BLaER1 treated with 17β-estradiol and CSF1 and Interleukin-3, amounts not matched to agents 10 nM and 100 nM (cell line): ENCODE data around the gene TRIM29.

Source experiments
- H3K27ac ChIP-seq, 11 experiments: shearing (Covaris generic); formaldehyde crosslinking; 2 replicates each; pipeline ENCODE4 v1.8.1; 2022
- H3K27me3 ChIP-seq, 11 experiments: shearing (Covaris generic); formaldehyde crosslinking; 2 replicates each; pipeline ENCODE4 v1.8.1; 2022
- H3K36me3 ChIP-seq, 11 experiments: shearing (Covaris generic); formaldehyde crosslinking; 2 replicates each; pipeline ENCODE4 v1.8.1; 2022
- H3K4me1 ChIP-seq, 10 experiments: shearing (Covaris generic); formaldehyde crosslinking; 2 replicates each; pipeline ENCODE4 v1.8.1; 2022
- H3K4me2 ChIP-seq, 11 experiments: shearing (Covaris generic); formaldehyde crosslinking; 2 replicates each; pipeline ENCODE4 v1.8.1; 2022
- H3K4me3 ChIP-seq, 10 experiments: shearing (Covaris generic); formaldehyde crosslinking; 2 replicates each; pipeline ENCODE4 v1.8.1; 2022
- H3K9ac ChIP-seq, 11 experiments: shearing (Covaris generic); formaldehyde crosslinking; 2 replicates each; pipeline ENCODE4 v1.8.1; 2022
- H3K9me3 ChIP-seq, 11 experiments: shearing (Covaris generic); formaldehyde crosslinking; replicated peaks in 1 of 11; 2 replicates each; pipeline ENCODE4 v1.8.1; 2022
- H4K20me1 ChIP-seq, 11 experiments: shearing (Covaris generic); formaldehyde crosslinking; 2 replicates each; pipeline ENCODE4 v1.8.1; 2022
- Cebpa-rat ChIP-seq, 11 experiments: shearing (Covaris generic); IDR thresholded peaks; 2 replicates each; pipeline ENCODE4 v1.8.1; 2022

The TRIM29 gene

DNA sequence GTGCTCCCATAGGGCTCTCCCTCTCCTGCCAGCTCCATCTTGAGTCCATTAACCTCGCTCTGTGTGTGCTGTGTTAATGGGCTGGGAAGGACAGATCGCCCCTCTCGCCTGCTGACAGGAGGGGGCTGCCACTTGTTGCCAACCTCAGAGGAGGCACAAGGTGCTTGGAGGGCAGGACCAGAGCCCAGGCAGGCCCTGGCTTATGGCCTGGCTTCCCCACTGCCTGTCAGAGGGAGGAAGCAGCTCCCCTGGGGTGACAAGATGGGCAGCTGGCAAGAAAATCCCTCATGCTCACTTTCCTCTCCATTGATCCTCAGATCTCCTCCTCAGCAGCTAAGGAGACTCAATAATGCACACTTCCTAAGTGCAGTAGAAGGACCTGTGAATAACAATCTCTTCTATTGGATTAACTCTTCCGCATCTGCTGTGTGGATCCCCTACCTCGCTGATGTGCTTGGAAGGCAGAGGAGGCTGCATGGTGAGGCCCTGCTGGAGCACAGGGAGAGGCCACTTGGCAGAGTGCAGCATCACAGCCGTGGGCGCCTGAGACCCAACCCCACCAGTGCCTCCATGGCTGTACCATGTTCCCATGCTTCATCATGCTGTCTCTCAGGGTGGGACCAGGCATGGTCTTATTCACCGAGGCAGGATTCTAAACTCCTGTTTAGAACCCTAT, 70.3 kb downstream of the TRIM29 start:
- Histone ChIP-seq H4K20me1 (no peaks in the 10 kb centered on the region), H3K9me3 (no peaks in the 10 kb centered on the region), H3K36me3 (no peaks in the 10 kb centered on the region), H3K27me3 (no peaks in the 10 kb centered on the region), H3K9ac (peak overlapping the region in 2 of 11 experiments; percentile 4 to 19; a peak in 1 of 22 replicates), H3K27ac (no peak overlapping the region), H3K4me3 (no peak overlapping the region), H3K4me2 (peak overlapping the region; percentile 41 to 72 (median 56); a peak in 20 of 22 replicates), H3K4me1 (peaks cover 6 to 44% (median 36%) of the 10 kb centered on the region in 10 experiments)
- TF ChIP-seq Cebpa-rat (IDR thresholded peaks at IDR 0.05) = no peak

DNA sequence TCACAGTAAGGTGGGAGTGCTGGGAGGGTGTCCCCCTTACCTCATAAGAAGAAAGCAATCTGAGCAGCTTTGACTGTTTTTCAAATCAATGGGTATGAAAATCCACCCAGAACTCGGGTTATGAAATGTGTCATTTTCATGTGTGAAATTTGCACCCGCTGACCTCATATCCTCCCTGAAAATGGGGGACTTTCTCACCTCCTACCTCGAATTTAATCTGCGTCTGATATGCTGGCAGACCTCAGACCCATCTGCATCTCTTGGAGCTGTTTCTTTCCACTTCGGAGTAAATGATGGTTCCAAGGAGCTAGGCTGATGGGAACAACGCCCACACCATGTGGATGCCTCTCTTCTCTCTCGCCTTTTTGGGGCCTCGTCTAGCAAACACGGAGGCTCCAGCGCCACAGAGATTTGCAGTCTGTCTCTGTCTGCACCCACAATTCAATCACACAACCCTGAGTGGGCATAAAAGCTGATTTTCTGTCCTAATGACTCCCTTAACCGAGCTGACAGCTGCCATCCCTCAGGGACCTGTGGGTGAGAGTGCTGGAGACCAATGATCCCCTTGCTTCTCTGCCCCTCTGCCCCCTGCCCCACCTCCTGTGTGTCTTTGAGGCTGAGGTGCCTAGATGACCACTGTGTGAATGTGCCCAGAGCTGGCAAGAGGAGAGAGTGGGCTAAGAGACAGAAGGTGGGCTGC, 71.0 kb downstream of the TRIM29 start:
- Histone ChIP-seq H3K27ac (no peak overlapping the region), H3K4me1 (peaks cover 6 to 40% (median 34%) of the 10 kb centered on the region in 10 experiments), H3K4me3 (no peak overlapping the region), H3K4me2 (peak overlapping the region in 9 of 11 experiments; percentile 41 to 72 (median 56); a peak in 17 of 22 replicates), H3K9me3 (no peaks in the 10 kb centered on the region), H3K36me3 (no peaks in the 10 kb centered on the region), H3K9ac (peak overlapping the region in 2 of 11 experiments; percentile 4 to 19; a peak in 2 of 22 replicates), H3K27me3 (no peaks in the 10 kb centered on the region), H4K20me1 (no peaks in the 10 kb centered on the region)
- no peak for TF ChIP-seq Cebpa-rat (IDR thresholded peaks at IDR 0.05)

DNA sequence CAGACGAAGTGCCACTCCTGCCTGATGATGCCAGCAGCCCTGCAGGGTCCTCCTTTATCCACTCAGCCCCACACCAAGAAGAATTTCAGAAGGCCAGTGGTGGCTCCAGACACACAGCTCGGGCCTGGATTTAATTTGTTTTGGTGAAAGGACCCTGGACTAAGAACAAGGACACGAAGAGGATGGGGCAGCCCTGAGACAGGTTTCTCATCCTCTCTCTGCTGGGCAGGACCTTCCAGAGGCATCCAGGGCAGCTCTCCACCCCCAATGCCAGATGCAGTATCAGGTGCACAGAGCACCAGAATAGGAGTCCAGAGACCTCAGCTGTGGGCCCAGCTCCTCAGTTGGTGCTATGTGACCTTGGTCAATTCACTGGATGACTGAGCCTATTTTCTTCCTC, 72.0 kb downstream of the TRIM29 start:
- H4K20me1 ChIP-seq = no peaks in the 10 kb centered on the region
- no peak for TF ChIP-seq Cebpa-rat (IDR thresholded peaks at IDR 0.05)
- no peaks in the 10 kb centered on the region for H3K9me3 ChIP-seq
- no peak overlapping the region for H3K9ac ChIP-seq
- no peak overlapping the region for H3K27ac ChIP-seq
- H3K27me3 ChIP-seq = no peaks in the 10 kb centered on the region
- H3K4me3 ChIP-seq = no peak overlapping the region
- H3K4me2 ChIP-seq = peak overlapping the region in 6 of 11 experiments; percentile 27 to 72 (median 54); a peak in 11 of 22 replicates
- no peaks in the 10 kb centered on the region for H3K36me3 ChIP-seq
- peaks cover 6 to 32% (median 27%) of the 10 kb centered on the region in 10 experiments for H3K4me1 ChIP-seq

DNA sequence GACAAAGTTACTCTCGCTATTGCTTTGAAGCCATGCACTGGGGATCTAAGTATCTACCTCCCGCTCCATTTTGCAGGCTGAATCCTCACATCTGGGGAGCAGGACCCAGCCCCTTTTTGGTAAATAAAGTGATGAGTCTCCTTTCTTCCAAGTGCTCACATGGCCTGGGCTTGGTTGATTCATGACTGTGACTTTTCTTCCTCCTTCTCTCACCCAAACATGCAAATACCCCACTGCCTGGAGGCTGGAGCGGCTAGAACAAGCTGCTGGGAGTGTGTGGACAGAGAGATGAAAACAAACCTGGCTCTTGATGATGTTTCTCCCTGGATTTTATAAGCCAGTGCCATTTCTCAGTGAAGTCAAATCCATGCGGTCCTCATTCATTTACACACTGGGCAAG, 72.7 kb downstream of the TRIM29 start:
- Histone ChIP-seq H3K4me2 (no peak overlapping the region), H3K27ac (no peak overlapping the region), H3K9ac (no peak overlapping the region), H3K4me3 (no peak overlapping the region), H4K20me1 (no peaks in the 10 kb centered on the region), H3K27me3 (no peaks in the 10 kb centered on the region), H3K4me1 (peaks cover 6 to 32% (median 27%) of the 10 kb centered on the region in 10 experiments), H3K36me3 (no peaks in the 10 kb centered on the region), H3K9me3 (no peaks in the 10 kb centered on the region)
- no peak for TF ChIP-seq Cebpa-rat (IDR thresholded peaks at IDR 0.05)

DNA sequence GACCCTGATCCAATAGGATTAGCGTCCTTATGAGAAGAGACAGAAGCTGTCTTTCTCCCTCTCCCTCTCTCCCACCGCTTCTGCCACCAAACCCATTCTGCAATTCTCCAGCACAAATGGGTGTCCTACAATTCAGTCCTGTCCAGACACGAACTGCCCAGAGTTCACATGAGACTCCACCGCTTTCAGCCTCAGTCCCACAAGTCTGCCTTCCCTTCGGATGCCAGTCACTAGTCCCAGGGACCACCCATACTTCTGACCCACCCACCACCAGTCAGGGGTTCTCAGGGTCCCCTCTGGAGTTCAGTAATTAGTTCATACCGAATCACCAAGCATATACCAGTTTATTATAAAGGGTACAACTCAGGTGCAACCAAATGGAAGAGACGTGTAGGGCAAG, 73.6 kb downstream of the TRIM29 start:
- Histone ChIP-seq H3K4me3 (no peak overlapping the region), H3K27me3 (no peaks in the 10 kb centered on the region), H3K9ac (no peak overlapping the region), H4K20me1 (no peaks in the 10 kb centered on the region), H3K4me1 (peaks cover 6 to 32% (median 27%) of the 10 kb centered on the region in 10 experiments), H3K9me3 (no peaks in the 10 kb centered on the region), H3K4me2 (no peak overlapping the region), H3K27ac (no peak overlapping the region), H3K36me3 (no peaks in the 10 kb centered on the region)
- TF ChIP-seq Cebpa-rat (IDR thresholded peaks at IDR 0.05) = no peak

DNA sequence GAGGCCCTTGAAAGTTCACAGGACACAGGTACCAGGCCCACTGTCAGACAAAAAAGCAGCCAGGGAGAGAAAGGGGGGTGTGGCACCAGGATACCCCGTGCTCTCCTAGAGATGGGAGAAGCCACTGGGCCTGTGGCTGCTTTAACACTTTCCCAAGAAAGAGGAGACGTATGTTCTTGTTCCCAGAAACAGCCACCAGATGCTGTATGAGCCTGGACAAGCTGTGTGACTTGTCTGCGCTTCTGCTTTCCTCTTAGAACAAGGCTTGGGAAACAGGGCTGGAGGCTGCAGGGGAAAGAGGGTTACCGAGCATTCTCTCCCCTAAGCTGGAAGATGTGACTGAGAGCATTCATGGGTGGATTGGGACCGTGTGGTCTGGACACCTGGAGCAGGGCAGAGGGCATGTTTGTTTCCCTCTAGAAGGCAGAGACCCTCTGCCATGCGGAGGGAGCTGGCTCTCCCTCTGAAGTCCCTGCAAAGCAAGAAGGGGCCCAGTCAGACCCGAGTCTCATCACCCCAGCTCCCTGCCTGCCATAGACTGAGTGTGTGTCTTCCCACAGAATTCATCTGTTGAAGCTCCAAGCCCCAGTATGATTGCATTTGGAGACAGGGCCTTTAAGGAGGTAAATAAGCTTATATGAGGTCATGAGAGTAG, 74.1 kb downstream of the TRIM29 start:
- Histone ChIP-seq H4K20me1 (no peaks in the 10 kb centered on the region), H3K4me1 (peaks cover 6 to 31% (median 27%) of the 10 kb centered on the region in 10 experiments), H3K27me3 (no peaks in the 10 kb centered on the region)

DNA sequence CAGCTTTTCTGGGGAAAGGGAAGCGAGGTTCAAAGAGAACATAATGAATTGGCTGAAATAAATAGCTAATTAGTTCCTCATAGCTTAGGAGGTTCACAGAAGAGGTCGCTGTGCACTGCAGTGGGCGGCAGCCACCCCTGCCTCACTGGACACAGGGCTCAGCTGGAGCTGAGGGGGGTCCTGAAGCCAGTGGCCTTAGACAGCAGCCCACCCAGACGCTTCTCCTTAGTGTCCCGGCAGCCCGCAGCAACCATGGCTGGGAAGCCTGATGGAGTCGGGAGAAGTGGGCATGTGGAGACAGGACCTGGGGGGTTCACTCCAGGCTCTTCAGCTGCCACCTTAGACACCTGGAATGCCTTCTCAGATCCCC, 75.4 kb downstream of the TRIM29 start:
- Histone ChIP-seq H3K9ac (no peak overlapping the region), H3K9me3 (no peaks in the 10 kb centered on the region), H3K4me3 (no peak overlapping the region), H3K27me3 (no peaks in the 10 kb centered on the region), H3K4me2 (no peak overlapping the region), H4K20me1 (no peaks in the 10 kb centered on the region), H3K27ac (no peak overlapping the region), H3K4me1 (peaks cover 0 to 19% (median 16%) of the 10 kb centered on the region in 10 experiments; a peak in 16 of 20 replicates), H3K36me3 (no peaks in the 10 kb centered on the region)
- TF ChIP-seq Cebpa-rat (IDR thresholded peaks at IDR 0.05) = no peak

More for the DNA sequence above, 74.1 kb downstream of the TRIM29 start:
- Histone ChIP-seq H3K36me3 (no peaks in the 10 kb centered on the region), H3K4me2 (no peak overlapping the region), H3K27ac (no peak overlapping the region), H3K9ac (no peak overlapping the region), H3K4me3 (no peak overlapping the region), H3K9me3 (no peaks in the 10 kb centered on the region)
- TF ChIP-seq Cebpa-rat (IDR thresholded peaks at IDR 0.05) = no peak

DNA sequence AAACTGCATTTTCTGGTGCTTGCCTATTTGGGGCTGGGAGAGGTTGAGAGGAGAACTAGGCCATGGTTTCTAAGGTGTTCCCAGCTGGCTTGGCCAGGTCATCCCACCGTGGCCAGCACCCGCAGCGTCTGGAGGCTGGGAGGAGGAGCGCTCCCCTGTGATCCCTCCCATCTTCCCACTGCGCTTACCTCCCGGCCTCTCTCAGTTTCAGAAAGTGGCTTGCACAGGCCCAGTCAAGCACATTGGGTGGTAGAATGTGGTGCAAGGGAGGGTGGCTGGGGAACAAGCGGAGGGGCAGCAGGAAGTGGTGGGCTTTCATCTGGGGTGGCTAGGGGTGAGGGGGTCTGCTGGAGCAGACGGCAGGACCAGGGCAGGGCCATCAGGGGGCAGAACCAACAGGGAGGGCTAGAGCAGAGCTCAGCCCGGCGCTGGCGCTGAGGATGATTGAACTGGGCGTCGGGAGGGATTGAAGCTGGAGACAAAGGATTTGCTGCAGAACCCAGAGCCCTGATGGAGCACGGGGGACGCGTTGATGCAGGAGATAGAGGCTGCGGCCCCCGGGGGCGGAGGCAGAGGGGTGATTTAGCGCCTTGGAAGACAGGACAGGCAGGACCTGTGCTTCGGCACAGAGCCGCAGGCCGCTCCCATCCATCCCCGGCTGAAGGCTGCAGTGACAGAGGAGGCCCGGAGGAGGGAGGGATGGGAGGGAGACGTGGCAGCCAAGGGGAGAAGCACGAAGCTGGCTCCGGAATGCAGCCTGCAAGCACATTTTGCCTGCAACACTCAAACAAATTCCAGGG, 76.0 kb downstream of the TRIM29 start:
- no peak for TF ChIP-seq Cebpa-rat (IDR thresholded peaks at IDR 0.05)

More for the DNA sequence above, 76.0 kb downstream of the TRIM29 start:
- no peaks in the 10 kb centered on the region for H3K36me3 ChIP-seq
- H3K27me3 ChIP-seq = no peaks in the 10 kb centered on the region
- no peaks in the 10 kb centered on the region for H3K9me3 ChIP-seq
- H3K27ac ChIP-seq = no peak overlapping the region
- no peak overlapping the region for H3K4me3 ChIP-seq
- peaks cover 0 to 19% (median 10%) of the 10 kb centered on the region in 10 experiments; a peak in 16 of 20 replicates for H3K4me1 ChIP-seq
- no peak overlapping the region for H3K9ac ChIP-seq
- H4K20me1 ChIP-seq = no peaks in the 10 kb centered on the region
- H3K4me2 ChIP-seq = no peak overlapping the region
